Activated naive CD8-positive, alpha-beta T cell treated with anti-CD3 and anti-CD28 coated beads, Interleukin-2, amount 10 ng/mL, durations not matched to agents 7 days and 5 days (primary cell): Measurements from ENCODE around the gene IZUMO1. TPM values are rescaled to one million over a fixed set of nuclear protein-coding genes. Genes with fewer than 3 reads are reported as not detected.

Experiments used
- ATAC-seq: fragments of 150-1000 bp; cut with Tn5 transposase; one replicate; pipeline ENCODE4 v1.10.0; 2021; ENCODE audit warnings: low read depth, moderate library complexity
- POLR2A ChIA-PET: fragments of 350-600 bp; sonication (Branson Sonifier 250); formaldehyde crosslinking; loops from one replicate; lab custom pipeline; 2021; ENCODE audit warnings: antibody characterized with exemption; lab: Charles Lee
- DNase-seq: peaks from one replicate; pipeline ENCODE4 v3.0.0; 2021
- H3K27ac Mint-ChIP-seq: one replicate; pipeline ENCODE4 v1.8.0; 2022; ENCODE audit warnings: mild to moderate bottlenecking, mixed read lengths
- H3K27me3 Mint-ChIP-seq: one replicate; pipeline ENCODE4 v1.8.0; 2022; ENCODE audit warnings: mild to moderate bottlenecking, moderate library complexity, mixed read lengths
- H3K36me3 Mint-ChIP-seq: one replicate; pipeline ENCODE4 v1.8.0; 2021; ENCODE audit warnings: mild to moderate bottlenecking, mixed read lengths
- H3K4me1 Mint-ChIP-seq: one replicate; pipeline ENCODE4 v1.8.0; 2021; ENCODE audit warnings: mixed read lengths
- H3K4me3 Mint-ChIP-seq: one replicate; pipeline ENCODE4 v1.8.0; 2022; ENCODE audit warnings: mild to moderate bottlenecking, moderate library complexity, mixed read lengths
- H3K9me3 Mint-ChIP-seq: one replicate; pipeline ENCODE4 v1.8.0; 2021; ENCODE audit warnings: mixed read lengths
- total RNA-seq, 2 experiments: library from RNA; stranded (reverse); gene quantifications; one replicate each; pipeline ENCODE4 v1.2.3, GENCODE V29; 2021

IZUMO1 gene
- total RNA-seq, 2 experiments from 2014 or later, result not detected

- H3K27me3 Mint-ChIP-seq, result peaks cover 35% of the 10 kb centered on the region
- no peak within 1 kb of the TSS for H3K27ac Mint-ChIP-seq
- no peaks in the 10 kb centered on the region for H3K9me3 Mint-ChIP-seq
- ATAC-seq (peak; percentile 72), DNase-seq (peak; percentile 62)
- H3K4me3 Mint-ChIP-seq, result peak within 1 kb of the TSS; percentile 77
- POLR2A ChIA-PET, result no interaction called here
- peaks cover 15% of the 10 kb centered on the region for H3K4me1 Mint-ChIP-seq
- H3K36me3 Mint-ChIP-seq, result no peaks in the 10 kb centered on the region
Measured at GRCh38 chr19:48752496-48753365, 6.0 kb upstream of the IZUMO1 start, which contains the start of gene FUT1. Gene FUT1, minus strand, starts transcription at chr19:48752641. Its CDS starts 1,360 bp downstream, at chr19:48751281.

GRCh38 chr19:48751845-48752495 lies 5.3 kb upstream of the IZUMO1 start:
- peaks cover 17% of the 10 kb centered on the region for H3K4me1 Mint-ChIP-seq
- H3K4me3 Mint-ChIP-seq, result peak overlapping the region; percentile 72
- H3K36me3 Mint-ChIP-seq, result no peaks in the 10 kb centered on the region
- H3K27me3 Mint-ChIP-seq, result peaks cover 35% of the 10 kb centered on the region
- no peaks in the 10 kb centered on the region for H3K9me3 Mint-ChIP-seq
- POLR2A ChIA-PET, result interaction anchor here (0.5 to 0.6 kb wide), 3 partner anchors 12 to 208 kb away, joined by 3 to 4 read pairs (median 3); no protein-coding TSS in a partner anchor
- DNase-seq (no peak), ATAC-seq (peak; percentile 21)
- H3K27ac Mint-ChIP-seq, result no peak overlapping the region

GRCh38 chr19:48750771-48751504 lies 4.2 kb upstream of the IZUMO1 start:
- DNase-seq (no peak), ATAC-seq (no peak)
- Mint-ChIP-seq H3K27ac (no peak overlapping the region), H3K4me3 (peak overlapping the region; percentile 7), H3K9me3 (no peaks in the 10 kb centered on the region), H3K36me3 (no peaks in the 10 kb centered on the region), H3K4me1 (peaks cover 20% of the 10 kb centered on the region), H3K27me3 (peaks cover 41% of the 10 kb centered on the region)
- POLR2A ChIA-PET, result no interaction called here

DNA sequence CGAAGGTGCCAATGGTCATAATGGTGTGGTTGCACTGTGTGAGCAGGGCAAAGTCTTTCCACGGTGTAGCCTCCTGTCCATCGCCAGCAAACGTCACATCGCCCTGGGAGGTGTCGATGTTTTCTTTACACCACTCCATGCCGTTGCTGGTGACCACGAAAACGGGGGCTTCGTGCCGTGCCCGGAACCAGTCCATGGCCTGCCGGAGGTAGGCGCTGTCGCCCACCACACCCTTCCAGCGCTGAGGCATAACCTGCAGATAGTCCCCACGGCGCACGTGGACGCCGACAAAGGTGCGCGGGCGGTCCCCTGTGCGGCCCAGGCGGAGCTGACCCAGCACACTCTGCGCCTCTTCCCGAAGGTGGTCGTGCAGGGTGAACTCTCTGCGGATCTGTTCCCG lies 3.6 kb upstream of the IZUMO1 start:
- Mint-ChIP-seq H3K27ac (no peak overlapping the region), H3K4me3 (no peak overlapping the region), H3K36me3 (no peaks in the 10 kb centered on the region), H3K27me3 (peaks cover 47% of the 10 kb centered on the region), H3K4me1 (peaks cover 21% of the 10 kb centered on the region), H3K9me3 (no peaks in the 10 kb centered on the region)
- ATAC-seq (no peak), DNase-seq (no peak)
- POLR2A ChIA-PET, result no interaction called here

GRCh38 chr19:48749571-48750198 lies 3.0 kb upstream of the IZUMO1 start:
- Mint-ChIP-seq H3K27me3 (peaks cover 45% of the 10 kb centered on the region), H3K27ac (no peak overlapping the region), H3K4me1 (peaks cover 21% of the 10 kb centered on the region), H3K4me3 (no peak overlapping the region), H3K36me3 (no peaks in the 10 kb centered on the region), H3K9me3 (no peaks in the 10 kb centered on the region)
- DNase-seq (no peak), ATAC-seq (no peak)
- POLR2A ChIA-PET, result no interaction called here

DNA sequence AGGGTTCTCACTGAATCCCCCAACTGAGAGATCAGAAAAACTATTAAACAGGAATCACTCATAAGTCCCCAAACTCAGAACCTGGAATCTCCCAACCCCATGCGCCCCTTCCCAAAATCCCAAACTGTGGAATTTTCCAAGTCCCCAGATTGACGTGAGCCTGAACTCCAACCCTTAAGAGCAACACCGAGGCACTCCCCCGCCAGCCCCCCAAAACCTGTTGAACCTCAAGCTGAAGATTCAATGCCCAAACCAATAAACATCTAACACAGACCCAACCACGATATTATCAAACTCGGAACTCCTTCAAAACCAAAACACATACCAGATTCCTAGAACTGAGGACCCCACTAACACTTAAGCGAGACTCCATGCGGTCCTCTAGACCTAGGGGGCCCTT lies 599 bp downstream of the IZUMO1 start:
- Mint-ChIP-seq H3K4me1 (peaks cover 9% of the 10 kb centered on the region), H3K27me3 (peaks cover 28% of the 10 kb centered on the region), H3K36me3 (no peaks in the 10 kb centered on the region), H3K4me3 (no peak overlapping the region), H3K9me3 (no peaks in the 10 kb centered on the region), H3K27ac (no peak overlapping the region)
- ATAC-seq, result no peak
- POLR2A ChIA-PET, result no interaction called here
- DNase-seq, result no peak

DNA sequence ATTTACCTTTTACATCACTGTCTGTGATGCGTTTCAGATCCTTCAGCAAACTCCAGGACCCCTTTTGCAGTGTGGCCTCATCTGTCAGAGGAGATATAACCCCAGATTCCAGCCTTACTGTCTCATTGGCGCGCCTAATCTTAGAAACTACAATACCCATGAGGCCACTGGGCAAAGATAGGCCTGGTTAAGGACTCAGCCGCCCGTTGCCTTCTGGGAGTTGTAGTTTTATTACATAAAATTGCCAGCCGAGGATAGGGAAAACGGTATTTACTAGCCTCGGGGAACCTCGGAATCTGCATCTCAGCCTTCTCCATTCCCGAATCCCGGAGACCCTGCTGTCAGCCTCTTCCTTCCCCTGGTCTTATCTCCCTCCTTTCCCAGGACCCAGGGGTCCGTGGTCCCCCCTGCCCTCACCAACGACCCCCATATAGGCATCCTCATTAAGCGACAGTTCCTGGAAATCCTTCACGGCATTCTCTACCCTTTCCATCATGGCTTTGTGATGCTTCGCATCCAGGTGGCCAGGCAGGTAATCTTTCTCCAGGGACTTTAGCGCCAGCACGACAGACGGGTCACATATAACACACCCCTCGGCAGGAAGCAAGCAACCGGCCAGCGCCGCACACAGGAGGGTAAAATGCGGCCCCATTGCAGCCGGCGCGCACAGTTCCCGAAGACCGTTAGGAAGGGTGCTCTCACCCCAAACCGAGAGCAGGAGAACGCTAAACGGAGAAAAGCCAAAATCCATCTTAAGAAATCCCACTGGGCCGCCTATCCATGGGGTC lies 1.3 kb downstream of the IZUMO1 start:
- no peaks in the 10 kb centered on the region for H3K9me3 Mint-ChIP-seq
- DNase-seq (no peak), ATAC-seq (peak; percentile 57)
- POLR2A ChIA-PET, result interaction anchor here (1.2 kb wide), 1 partner anchor 24 kb away, joined by 3 read pairs; no protein-coding TSS in a partner anchor
- peaks cover 30% of the 10 kb centered on the region for H3K27me3 Mint-ChIP-seq
- H3K27ac Mint-ChIP-seq, result no peak overlapping the region
- peaks cover 8% of the 10 kb centered on the region for H3K4me1 Mint-ChIP-seq
- H3K36me3 Mint-ChIP-seq, result no peaks in the 10 kb centered on the region
- no peak overlapping the region for H3K4me3 Mint-ChIP-seq

GRCh38 chr19:48742096-48742495 lies 4.6 kb downstream of the IZUMO1 start:
- Mint-ChIP-seq H3K9me3 (no peaks in the 10 kb centered on the region), H3K27ac (no peak overlapping the region), H3K36me3 (no peaks in the 10 kb centered on the region), H3K4me3 (no peak overlapping the region), H3K27me3 (peaks cover 36% of the 10 kb centered on the region), H3K4me1 (peaks cover 16% of the 10 kb centered on the region)
- ATAC-seq (no peak), DNase-seq (no peak)
- POLR2A ChIA-PET, result no interaction called here

- DNase-seq (peak; percentile 67), ATAC-seq (no peak)
- Mint-ChIP-seq H3K27me3 (peaks cover 34% of the 10 kb centered on the region), H3K36me3 (no peaks in the 10 kb centered on the region), H3K4me1 (peaks cover 15% of the 10 kb centered on the region), H3K4me3 (no peak overlapping the region), H3K27ac (no peak overlapping the region), H3K9me3 (no peaks in the 10 kb centered on the region)
- POLR2A ChIA-PET, result no interaction called here
Measured at GRCh38 chr19:48741129-48741999, 5.3 kb downstream of the IZUMO1 start.

DNA sequence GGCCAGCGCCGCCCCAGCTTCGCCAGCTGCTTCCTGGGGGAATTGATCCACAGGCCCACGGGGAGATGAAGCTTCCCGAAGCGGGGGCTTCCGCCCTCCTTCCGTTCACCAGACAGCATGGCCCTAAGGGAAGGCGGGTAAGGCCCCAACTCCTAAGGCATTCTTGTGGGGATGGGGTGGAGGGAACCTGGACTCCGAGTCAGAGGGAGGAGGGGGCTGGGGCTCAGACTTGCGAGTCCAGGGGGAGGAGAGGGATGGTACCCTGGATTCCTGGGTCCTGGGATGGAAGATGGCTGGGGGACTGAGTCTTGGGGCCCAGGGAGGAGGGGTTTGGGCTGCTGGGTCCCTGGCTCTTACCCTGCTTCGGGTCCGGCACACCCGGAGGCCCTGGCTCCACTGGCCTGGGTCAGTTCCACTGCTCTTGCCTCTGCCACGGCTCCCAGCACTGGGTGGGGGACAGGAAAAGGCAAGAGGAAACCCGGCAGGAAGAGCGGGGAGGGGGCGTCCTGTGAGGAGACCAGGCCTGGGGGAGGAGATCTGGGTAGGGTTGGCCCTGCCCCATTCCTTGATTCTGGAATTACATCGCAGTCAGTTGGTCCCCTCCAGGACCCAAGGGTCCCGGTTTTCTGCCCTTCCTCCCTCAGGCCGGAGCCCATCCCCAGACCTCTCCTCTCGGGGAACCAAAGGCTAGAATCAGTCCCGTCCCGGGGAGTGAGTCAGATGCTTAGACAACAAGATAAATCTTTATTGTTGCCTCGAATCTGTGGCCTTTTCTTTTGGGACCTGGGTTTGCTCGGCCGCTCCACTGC lies 6.3 kb downstream of the IZUMO1 start, which contains the start of gene RASIP1:
Gene RASIP1 (minus strand): TSS at position 447 of the 809 bp plus-strand sequence. CDS start 328 bp downstream, at position 119.
- Mint-ChIP-seq H3K27ac (no peak within 1 kb of the TSS), H3K4me1 (peaks cover 11% of the 10 kb centered on the region), H3K9me3 (no peaks in the 10 kb centered on the region), H3K4me3 (no peak within 1 kb of the TSS), H3K36me3 (no peaks in the 10 kb centered on the region), H3K27me3 (peaks cover 24% of the 10 kb centered on the region)
- ATAC-seq (no peak), DNase-seq (no peak)
- POLR2A ChIA-PET, result interaction anchor here (0.8 to 2.4 kb wide), 2 partner anchors 11 to 16 kb away, joined by 4 to 7 read pairs; no protein-coding TSS in a partner anchor
